HCT116 (cell line): ENCODE measurements around the gene CREBBP. TPM values are rescaled to one million over a fixed set of nuclear protein-coding genes. Genes with fewer than 3 reads are reported as not detected.

ENCODE experiments used
- ATAC-seq: fragments of 200-7000 bp; cut with Tn5 transposase; 2 replicates; pipeline ENCODE4 v1.9.1; 2020; ENCODE audit warnings: mild to moderate bottlenecking, moderate library complexity
- BruUV-seq: library from RNA; stranded (reverse); fragments of 400-500 nt; replicated peaks from 2 replicates; lab custom pipeline; 2021; lab: Mats Ljungman, UMichigan
- CTCF ChIA-PET: fragments of 300-600 bp; sonication (Branson Sonifier 250); formaldehyde crosslinking; loops from one replicate; lab custom pipeline; 2021; ENCODE audit warnings: antibody characterized with exemption; lab: Charles Lee
- POLR2A ChIA-PET: fragments of 300-600, 350-600 bp; sonication (Branson Sonifier 250); formaldehyde crosslinking; loops from one replicate; lab custom pipeline; 2021; ENCODE audit warnings: antibody characterized with exemption; lab: Charles Lee
- RAD21 ChIA-PET, 2 experiments: fragments of 300-600 bp; sonication (Branson Sonifier 250); formaldehyde crosslinking; loops; one replicate each; lab custom pipeline; 2023; ENCODE audit warnings: low total read pairs in 2 of 2; ENCODE audit not compliant: uncharacterized antibody in 2 of 2, unreplicated experiment in 2 of 2, low non-redundant PET in 1 of 2; lab: Charles Lee
- DNase-seq: peaks from one replicate; pipeline ENCODE4 v3.0.0-alpha.2; 2010; ENCODE audit warnings: low read depth, low spot score
- H2AFZ ChIP-seq: fragments of 200-600 bp; shearing (Covaris generic), sonication (generic); 2 replicates; pipeline ENCODE4 v1.6.1; 2017; ENCODE audit warnings: low read depth, mixed run types, mixed read lengths, antibody characterized with exemption, low read length; ENCODE audit not compliant: poor library complexity, severe bottlenecking
- H3K27ac ChIP-seq: 2 replicates; pipeline ENCODE4 v1.5.1; 2012; ENCODE audit warnings: low read depth, low read length
- H3K27me3 ChIP-seq: fragments of 200-600 bp; sonication (generic); 2 replicates; pipeline ENCODE4 v1.6.1; 2016; ENCODE audit warnings: mixed run types, low read length, mixed read lengths; ENCODE audit not compliant: insufficient read depth
- H3K36me3 ChIP-seq, 2 experiments: fragments of 200-500 bp in 1 of 2; fragments of 200-600 bp in 1 of 2; sonication (Bioruptor generic) in 1 of 2; sonication (generic) in 1 of 2; 2 replicates each; pipeline versions ENCODE4 v1.5.1 to v1.6.1; 2014 to 2016; ENCODE audit warnings: low read length in 2 of 2, inconsistent platforms in 1 of 2, mixed read lengths in 1 of 2, mixed run types in 1 of 2; ENCODE audit not compliant: insufficient read depth in 2 of 2, control insufficient read depth in 1 of 2
- H3K4me1 ChIP-seq, 2 experiments: fragments of 200-600 bp in 1 of 2; sonication (generic) in 1 of 2; 2 replicates each; pipeline versions ENCODE4 v1.5.1 to v1.6.1; 2012 to 2017; ENCODE audit warnings: low read length in 2 of 2, inconsistent platforms in 1 of 2, mild to moderate bottlenecking in 1 of 2, mixed read lengths in 1 of 2, mixed run types in 1 of 2, moderate library complexity in 1 of 2; ENCODE audit not compliant: insufficient read depth in 2 of 2, control insufficient read depth in 1 of 2
- H3K4me2 ChIP-seq: fragments of 200-600 bp; sonication (generic); 2 replicates; pipeline ENCODE4 v1.6.1; 2017; ENCODE audit warnings: mixed run types, low read length, mixed read lengths
- H3K4me3 ChIP-seq, 2 experiments: fragments of 200-600 bp in 1 of 2; sonication (generic) in 1 of 2; replicated peaks in 1 of 2; 2 replicates each; pipeline ENCODE4 v1.5.1; 2011 to 2016; ENCODE audit warnings: low read length in 2 of 2, control low read depth in 1 of 2, low read depth in 1 of 2, mild to moderate bottlenecking in 1 of 2, mixed read lengths in 1 of 2, mixed run types in 1 of 2
- H3K79me2 ChIP-seq: fragments of 200-600 bp; sonication (generic); 2 replicates; pipeline ENCODE4 v1.6.1; 2017; ENCODE audit warnings: mild to moderate bottlenecking, mixed run types, low read length, moderate library complexity, mixed read lengths; ENCODE audit not compliant: insufficient read depth
- H3K9ac ChIP-seq: fragments of 200-600 bp; sonication (generic); 2 replicates; pipeline ENCODE4 v1.6.1; 2016; ENCODE audit warnings: low read length, mixed read lengths
- H3K9me2 ChIP-seq: fragments of 200-600 bp; sonication (generic), shearing (Covaris generic); 2 replicates; pipeline ENCODE4 v1.6.1; 2017; ENCODE audit warnings: mixed run types, mild to moderate bottlenecking, moderate library complexity; ENCODE audit not compliant: insufficient read depth
- H3K9me3 ChIP-seq, 2 experiments: fragments of 200-500 bp in 1 of 2; fragments of 200-600 bp in 1 of 2; sonication (Bioruptor generic) in 1 of 2; sonication (generic) in 1 of 2; 2 replicates each; pipeline ENCODE4 v1.6.1; 2014 to 2017; ENCODE audit warnings: low read length in 2 of 2, mixed read lengths in 2 of 2, inconsistent platforms in 1 of 2, low read depth in 1 of 2, mild to moderate bottlenecking in 1 of 2, mixed run types in 1 of 2, moderate library complexity in 1 of 2; ENCODE audit not compliant: control insufficient read depth in 1 of 2, insufficient read depth in 1 of 2
- H4K20me1 ChIP-seq: fragments of 200-600 bp; sonication (generic), shearing (Covaris generic); 2 replicates; pipeline ENCODE4 v1.6.1; 2017; ENCODE audit warnings: mixed run types, mild to moderate bottlenecking, moderate library complexity; ENCODE audit not compliant: insufficient read depth
- ATF3 ChIP-seq: IDR thresholded peaks from 2 replicates; pipeline ENCODE4 v1.6.1; 2012
- CBX3 ChIP-seq: IDR thresholded peaks from 2 replicates; pipeline ENCODE4 v1.6.1; 2012; ENCODE audit warnings: low read depth
- EGR1 ChIP-seq: IDR thresholded peaks from 2 replicates; pipeline ENCODE4 v1.6.1; 2012; ENCODE audit warnings: low read depth
- ELF1 ChIP-seq: IDR thresholded peaks from 2 replicates; pipeline ENCODE4 v1.6.1; 2012; ENCODE audit warnings: low read depth, borderline replicate concordance
- EZH2phosphoT487 ChIP-seq: fragments of 200-600 bp; IDR thresholded peaks from 2 replicates; pipeline ENCODE4 v1.6.1; 2018; ENCODE audit warnings: antibody characterized with exemption, borderline replicate concordance
- JUND ChIP-seq: IDR thresholded peaks from 2 replicates; pipeline ENCODE4 v1.6.1; 2012
- MAX ChIP-seq: IDR thresholded peaks from 2 replicates; pipeline ENCODE4 v1.6.1; 2012
- POLR2AphosphoS5 ChIP-seq: IDR thresholded peaks from 2 replicates; pipeline ENCODE4 v1.6.1; 2011; ENCODE audit warnings: mild to moderate bottlenecking, low read depth, low read length, moderate library complexity
- REST ChIP-seq: IDR thresholded peaks from 2 replicates; pipeline ENCODE4 v1.6.1; 2012; ENCODE audit warnings: low read depth
- SIN3A ChIP-seq: IDR thresholded peaks from 2 replicates; pipeline ENCODE4 v1.6.1; 2012; ENCODE audit warnings: low read depth
- SP1 ChIP-seq: IDR thresholded peaks from 2 replicates; pipeline ENCODE4 v1.6.1; 2012; ENCODE audit warnings: low read depth
- SRF ChIP-seq: IDR thresholded peaks from 2 replicates; pipeline ENCODE4 v1.6.1; 2012; ENCODE audit warnings: low read depth
- YY1 ChIP-seq: IDR thresholded peaks from 2 replicates; pipeline ENCODE4 v1.6.1; 2011; ENCODE audit warnings: low read length, low read depth, moderate library complexity, mild to moderate bottlenecking; ENCODE audit not compliant: insufficient replicate concordance; ENCODE audit errors: extremely low read depth
- ZFX ChIP-seq: fragments of 450-650 bp; IDR thresholded peaks from 2 replicates; pipeline ENCODE4 v1.6.1; 2017
- ZNF274 ChIP-seq: fragments of 200-500 bp; sonication (Bioruptor generic); IDR thresholded peaks from 2 replicates; pipeline ENCODE4 v1.6.1; 2014; ENCODE audit warnings: mild to moderate bottlenecking, low read depth, low read length, inconsistent platforms
- intact Hi-C: fragments of 100-400 bp; cut with micrococcal nuclease; formaldehyde crosslinking; loops from 2 replicates; pipeline ENCODE4 v1.10.0; 2022
- total RNA-seq: library from RNA; stranded (reverse); gene quantifications from one replicate; pipeline ENCODE4 v1.2.1, GENCODE V29; 2021; ENCODE audit not compliant: unreplicated experiment

Gene CREBBP
- total RNA-seq, 1 experiment from 2014 or later: 42.7 TPM

- no TSS peak for BruUV-seq
Observed at GRCh38 chr16:3846087-3846486, 34.4 kb downstream of the CREBBP start.

More at GRCh38 chr16:3846087-3846486, 34.4 kb downstream of the CREBBP start:
- H3K4me1 ChIP-seq: no peaks in the 10 kb centered on the region
- RAD21 ChIA-PET: no interaction called here
- H3K9ac ChIP-seq: no peak overlapping the region
- no peaks in the 10 kb centered on the region for H3K9me2 ChIP-seq
- ATAC-seq: no peak
- H3K27ac ChIP-seq: no peak overlapping the region
- peaks cover 5 to 7% of the 10 kb centered on the region in 2 experiments; a peak in 1 of 4 replicates for H3K36me3 ChIP-seq
- peaks cover 91% of the 10 kb centered on the region for H3K79me2 ChIP-seq
- no peak overlapping the region for H3K4me2 ChIP-seq
- no peaks in the 10 kb centered on the region for H3K27me3 ChIP-seq
- POLR2A ChIA-PET: no interaction called here
- intact Hi-C loops: no loop called here
- H4K20me1 ChIP-seq: peaks cover 21% of the 10 kb centered on the region; the same call in 1 of the 2 replicates
- H3K4me3 ChIP-seq: no peak overlapping the region
- H3K9me3 ChIP-seq: no peaks in the 10 kb centered on the region
- TF ChIP-seq ZFX: no peak
- TF ChIP-seq EZH2phosphoT487: no peak
- no peak for TF ChIP-seq ATF3
- no peak for TF ChIP-seq EGR1
- no peak for TF ChIP-seq JUND
- TF ChIP-seq POLR2AphosphoS5: no peak
- TF ChIP-seq SRF: no peak
- no peak for TF ChIP-seq SP1
- no peak for TF ChIP-seq ZNF274
- TF ChIP-seq REST: no peak
- no peak for TF ChIP-seq MAX
- no peak for TF ChIP-seq CBX3
- TF ChIP-seq SIN3A: no peak
- no peak for TF ChIP-seq ELF1
- TF ChIP-seq YY1: no peak
- TF ChIP-seq, all 23 proteins: peak for 0
- no peak overlapping the region for H2AFZ ChIP-seq
- CTCF ChIA-PET: no interaction called here
- DNase-seq: no peak
